Stimulated activated naive CD4-positive, alpha-beta T cell (primary cell): Measurements from ENCODE around the gene GALT.

Experiments
- DNase-seq, 6 experiments: peaks; one replicate each; lab custom pipeline; 2025; lab: John Stamatoyannopoulos, UW

Gene GALT

GRCh38 chr9:34651876-34652601 is 5.6 kb downstream of the GALT start, which contains the start of gene IL11RA:
TSS of gene IL11RA (plus strand) at chr9:34652185. CDS start at chr9:34655218, 3,033 bp downstream.
- peak in 1 of 6 experiments; percentile 8 for DNase-seq

GRCh38 chr9:34652602-34653000 is 6.1 kb downstream of the GALT start:
- no peak for DNase-seq

- no peak for DNase-seq
Observed at GRCh38 chr9:34653151-34654072, 6.9 kb downstream of the GALT start.

GRCh38 chr9:34654323-34655051 is 8.0 kb downstream of the GALT start:
- no peak for DNase-seq

- no peak for DNase-seq
Observed at GRCh38 chr9:34655394-34655793, 8.9 kb downstream of the GALT start.

GRCh38 chr9:34656992-34657391 is 10.5 kb downstream of the GALT start:
- DNase-seq = no peak

GRCh38 chr9:34658461-34658860 is 12.0 kb downstream of the GALT start:
- no peak for DNase-seq

GRCh38 chr9:34659592-34660253 is 13.2 kb downstream of the GALT start:
- no peak for DNase-seq

GRCh38 chr9:34662526-34663302 is 16.2 kb downstream of the GALT start, which contains the start of gene CCL27:
TSS of gene CCL27 (minus strand) at chr9:34662657. CDS start at chr9:34662633, 24 bp downstream.
- DNase-seq = peak in 1 of 6 experiments; percentile 7

GRCh38 chr9:34663303-34663605 is 16.8 kb downstream of the GALT start:
- DNase-seq = peak in 5 of 6 experiments; percentile 13 to 41 (median 19)

GRCh38 chr9:34664281-34665066 is 18.0 kb downstream of the GALT start:
- peak; percentile 32 to 69 (median 60) for DNase-seq

GRCh38 chr9:34665067-34665380 is 18.5 kb downstream of the GALT start:
- no peak for DNase-seq

GRCh38 chr9:34665381-34666250 is 19.1 kb downstream of the GALT start:
- peak; percentile 80 to 91 (median 88) for DNase-seq

GRCh38 chr9:34669809-34670562 is 23.5 kb downstream of the GALT start:
- no peak for DNase-seq

GRCh38 chr9:34671307-34671706 is 24.8 kb downstream of the GALT start:
- DNase-seq = no peak

GRCh38 chr9:34674440-34674839 is 28.0 kb downstream of the GALT start:
- no peak for DNase-seq

- peak in 5 of 6 experiments; percentile 12 to 48 (median 32) for DNase-seq
Observed at GRCh38 chr9:34675048-34675714, 28.7 kb downstream of the GALT start.

GRCh38 chr9:34675869-34676268 is 29.4 kb downstream of the GALT start:
- no peak for DNase-seq
